Lung (tissue), 12 donors: ENCODE data around the gene C19orf85. TPM values are rescaled to one million over a fixed set of nuclear protein-coding genes. Genes with fewer than 3 reads are reported as not detected.
A peak's percentile ranks its signal among the peaks of the same experiment; 100 is the strongest.

ENCODE experiments used
- ATAC-seq: fragments of 200-7000 bp; cut with Tn5 transposase; one replicate; pipeline ENCODE4 v1.9.1; 2020; ENCODE audit warnings: moderate number of reproducible peaks; ENCODE audit not compliant: insufficient read depth, low FRiP score
- DNase-seq, 3 donors: peaks; one replicate each; pipeline ENCODE4 v3.0.0-alpha.2; 2013 to 2017
- H3K27ac ChIP-seq, 2 donors: one replicate each; pipeline ENCODE4 v1.5.1; 2013; ENCODE audit warnings: mild to moderate bottlenecking in 2 of 2, moderate library complexity in 2 of 2, control low read depth in 1 of 2, inconsistent platforms in 1 of 2, low read depth in 1 of 2, low read length in 1 of 2
- H3K27me3 ChIP-seq, 3 donors: one replicate each; pipeline ENCODE4 v1.5.1; 2013; ENCODE audit warnings: low read length in 2 of 3; ENCODE audit not compliant: control insufficient read depth in 3 of 3, insufficient read depth in 3 of 3
- H3K36me3 ChIP-seq, 4 donors: one replicate each; pipeline ENCODE4 v1.5.1; 2013; ENCODE audit warnings: low read length in 4 of 4, mild to moderate bottlenecking in 1 of 4, moderate library complexity in 1 of 4; ENCODE audit not compliant: control insufficient read depth in 4 of 4, insufficient read depth in 4 of 4
- H3K4me1 ChIP-seq, 5 donors: one replicate each; pipeline ENCODE4 v1.5.1; 2013; ENCODE audit warnings: low read length in 5 of 5, mild to moderate bottlenecking in 2 of 5, moderate library complexity in 1 of 5; ENCODE audit not compliant: control insufficient read depth in 5 of 5, insufficient read depth in 5 of 5
- H3K4me3 ChIP-seq: one replicate; pipeline ENCODE4 v1.5.1; 2013; ENCODE audit warnings: mild to moderate bottlenecking, control low read depth, moderate library complexity
- H3K9ac ChIP-seq, 2 donors: one replicate each; pipeline ENCODE4 v1.5.1; 2013; ENCODE audit warnings: low read length in 2 of 2, control low read depth in 1 of 2; ENCODE audit not compliant: insufficient read depth in 1 of 2
- H3K9me3 ChIP-seq, 4 donors: one replicate each; pipeline ENCODE4 v1.5.1; 2013; ENCODE audit warnings: low read length in 3 of 4, mild to moderate bottlenecking in 1 of 4, moderate library complexity in 1 of 4; ENCODE audit not compliant: control insufficient read depth in 4 of 4, insufficient read depth in 3 of 4
- WGBS, 2 donors: extraction: QIAGEN DNeasy Blood & Tissue Kit; methylation state at CpG; one replicate each; pipeline ENCODE4 v1.1.7; 2013; 5-methylcytosine and 5-hydroxymethylcytosine counted together
- polyA plus RNA-seq, 2 donors: library from polyadenylated mRNA; stranded (reverse); fragments of 200-250 nt; gene quantifications; one replicate each; pipeline ENCODE4 v1.2.1, GENCODE V29; 2013
- total RNA-seq, 2 donors: library from RNA; depleted of rRNA in 1 of 2; stranded (reverse); fragments of >200 nt in 1 of 2; gene quantifications; one replicate each; pipeline ENCODE4 v1.2.1, GENCODE V29; 2014 to 2021
- TF ChIP-seq, protein P1 (sequence below): IDR thresholded peaks from 2 replicates; pipeline ENCODE4 v1.5.1; 2012; ENCODE audit warnings: mild to moderate bottlenecking; ENCODE audit errors: control extremely low read depth, extremely low read depth
- donor health status: control.
- donor health status: control.
- donor health status: Bipolar disorder and iron deficiency.
- donor health status: healthy.
- donor health status: DM: yes; HTN: yes; CAD: no.

Gene C19orf85
- total and polyA plus RNA-seq, 4 donors, result not detected

- ATAC-seq, result no peak
- H3K9ac ChIP-seq, result no peak overlapping the region
- TF ChIP-seq, protein P1, sequence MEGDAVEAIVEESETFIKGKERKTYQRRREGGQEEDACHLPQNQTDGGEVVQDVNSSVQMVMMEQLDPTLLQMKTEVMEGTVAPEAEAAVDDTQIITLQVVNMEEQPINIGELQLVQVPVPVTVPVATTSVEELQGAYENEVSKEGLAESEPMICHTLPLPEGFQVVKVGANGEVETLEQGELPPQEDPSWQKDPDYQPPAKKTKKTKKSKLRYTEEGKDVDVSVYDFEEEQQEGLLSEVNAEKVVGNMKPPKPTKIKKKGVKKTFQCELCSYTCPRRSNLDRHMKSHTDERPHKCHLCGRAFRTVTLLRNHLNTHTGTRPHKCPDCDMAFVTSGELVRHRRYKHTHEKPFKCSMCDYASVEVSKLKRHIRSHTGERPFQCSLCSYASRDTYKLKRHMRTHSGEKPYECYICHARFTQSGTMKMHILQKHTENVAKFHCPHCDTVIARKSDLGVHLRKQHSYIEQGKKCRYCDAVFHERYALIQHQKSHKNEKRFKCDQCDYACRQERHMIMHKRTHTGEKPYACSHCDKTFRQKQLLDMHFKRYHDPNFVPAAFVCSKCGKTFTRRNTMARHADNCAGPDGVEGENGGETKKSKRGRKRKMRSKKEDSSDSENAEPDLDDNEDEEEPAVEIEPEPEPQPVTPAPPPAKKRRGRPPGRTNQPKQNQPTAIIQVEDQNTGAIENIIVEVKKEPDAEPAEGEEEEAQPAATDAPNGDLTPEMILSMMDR, result no peak
- peaks cover 0 to 10% (median 0%) of the 10 kb centered on the region in 4 donors for H3K9me3 ChIP-seq
- H3K4me1 ChIP-seq, result peaks cover 0 to 11% (median 0%) of the 10 kb centered on the region in 5 donors
- peaks cover 12 to 76% (median 51%) of the 10 kb centered on the region in 3 donors for H3K27me3 ChIP-seq
- H3K36me3 ChIP-seq, result no peaks in the 10 kb centered on the region
- H3K27ac ChIP-seq, result no peak overlapping the region
- H3K4me3 ChIP-seq, result no peak overlapping the region
- no peak for DNase-seq
- 0 to 2% methylated on average over 37 to 72 of the region's 72 CpGs for WGBS, 2 donors
Observed at GRCh38 chr19:55442372-55442961, 22.1 kb downstream of the C19orf85 start.

GRCh38 chr19:55441692-55442321 lies 22.7 kb downstream of the C19orf85 start:
- DNase-seq, result no peak
- Histone ChIP-seq H3K4me1 (peaks cover 0 to 11% (median 0%) of the 10 kb centered on the region in 5 donors), H3K9me3 (peaks cover 0 to 10% (median 0%) of the 10 kb centered on the region in 4 donors), H3K4me3 (peak overlapping the region; percentile 5), H3K27me3 (peaks cover 12 to 70% (median 48%) of the 10 kb centered on the region in 3 donors), H3K36me3 (no peaks in the 10 kb centered on the region), H3K27ac (no peak overlapping the region), H3K9ac (no peak overlapping the region)
- TF ChIP-seq, protein P1, result no peak
- 2 to 6% methylated on average over 31 to 39 of the region's 39 CpGs for WGBS, 2 donors
- ATAC-seq, result no peak

GRCh38 chr19:55441319-55441691 lies 23.2 kb downstream of the C19orf85 start:
- Histone ChIP-seq H3K27me3 (peaks cover 12 to 68% (median 47%) of the 10 kb centered on the region in 3 donors), H3K4me1 (peaks cover 0 to 11% (median 0%) of the 10 kb centered on the region in 5 donors), H3K9me3 (peaks cover 0 to 10% (median 0%) of the 10 kb centered on the region in 4 donors), H3K4me3 (no peak overlapping the region), H3K36me3 (no peaks in the 10 kb centered on the region), H3K27ac (no peak overlapping the region), H3K9ac (no peak overlapping the region)
- TF ChIP-seq, protein P1, result no peak
- DNase-seq (no peak), ATAC-seq (no peak)
- WGBS, 2 donors, result 4 to 5% methylated on average over 21 of the region's 21 CpGs
